B cell (primary cell): ENCODE data around the gene PDZD2. TPM values are rescaled to one million over a fixed set of nuclear protein-coding genes. Genes with fewer than 3 reads are reported as not detected.

Experiments
- ATAC-seq: fragments of 200-7000 bp; cut with Tn5 transposase; one replicate; pipeline ENCODE4 v1.10.0; 2021; ENCODE audit warnings: low read depth, mild to moderate bottlenecking, moderate number of reproducible peaks, moderate library complexity
- CTCF ChIA-PET: fragments of 350-600 bp; sonication (Branson Sonifier 250); formaldehyde crosslinking; loops from one replicate; lab custom pipeline; 2021; ENCODE audit warnings: antibody characterized with exemption, inconsistent platforms; lab: Charles Lee
- POLR2A ChIA-PET: fragments of 350-600 bp; sonication (Branson Sonifier 250); formaldehyde crosslinking; loops from one replicate; lab custom pipeline; 2021; ENCODE audit warnings: antibody characterized with exemption; lab: Charles Lee
- DNase-seq: peaks from one replicate; pipeline ENCODE4 v3.0.0; 2013
- H2AFZ ChIP-seq: 2 replicates; pipeline ENCODE4 v1.6.1; 2012; ENCODE audit warnings: mild to moderate bottlenecking, low read depth, low read length; ENCODE audit not compliant: insufficient read depth, poor library complexity, severe bottlenecking
- H3K27ac ChIP-seq, 2 donors: 1 replicate in 1 of 2; 2 replicates in 1 of 2; pipeline ENCODE4 v1.5.1; 2012 to 2013; ENCODE audit warnings: low read length in 2 of 2, mild to moderate bottlenecking in 2 of 2, moderate library complexity in 1 of 2
- H3K27me3 ChIP-seq, 4 experiments: fragments of 200-600 bp in 1 of 4; sonication (generic) in 1 of 4; replicated peaks in 1 of 4; 1 replicate in 2 of 4; 2 replicates in 2 of 4; pipeline versions ENCODE4 v1.6.1 to v1.7.0; 2013 to 2016; ENCODE audit warnings: low read length in 3 of 4, mild to moderate bottlenecking in 2 of 4, mixed read lengths in 1 of 4, moderate library complexity in 1 of 4; ENCODE audit not compliant: insufficient read depth in 4 of 4, control insufficient read depth in 3 of 4; ENCODE audit errors: control extremely low read depth in 1 of 4
- H3K36me3 ChIP-seq, 2 experiments: replicated peaks in 1 of 2; 1 replicate in 1 of 2; 2 replicates in 1 of 2; pipeline versions ENCODE4 v1.6.1 to v1.7.1; 2013; ENCODE audit warnings: low read length in 1 of 2; ENCODE audit not compliant: insufficient read depth in 2 of 2, control insufficient read depth in 1 of 2; ENCODE audit errors: control extremely low read depth in 1 of 2, extremely low read depth in 1 of 2
- H3K4me1 ChIP-seq, 2 donors: fragments of 200-600 bp in 1 of 2; sonication (generic) in 1 of 2; 1 replicate in 1 of 2; 2 replicates in 1 of 2; pipeline versions ENCODE4 v1.5.1 to v1.6.1; 2013 to 2017; ENCODE audit warnings: low read length in 2 of 2; ENCODE audit not compliant: control insufficient read depth in 2 of 2, insufficient read depth in 2 of 2
- H3K4me2 ChIP-seq: replicated peaks from 2 replicates; pipeline ENCODE3; 2012; ENCODE audit warnings: mild to moderate bottlenecking, low read depth, low read length; ENCODE audit not compliant: poor library complexity, severe bottlenecking
- H3K4me3 ChIP-seq, 5 experiments: fragments of 200-600 bp in 1 of 5; sonication (generic) in 1 of 5; 1 replicate in 3 of 5; 2 replicates in 2 of 5; pipeline versions ENCODE4 v1.5.1 to v1.7.0; 2011 to 2016; ENCODE audit warnings: low read length in 4 of 5, mild to moderate bottlenecking in 4 of 5, low read depth in 2 of 5, control low read depth in 1 of 5, moderate library complexity in 1 of 5; ENCODE audit not compliant: insufficient read depth in 1 of 5; ENCODE audit errors: control extremely low read depth in 1 of 5, extremely low read depth in 1 of 5
- H3K79me2 ChIP-seq: fragments of 200-600 bp; sonication (generic); one replicate; pipeline ENCODE4 v1.6.0; 2016; ENCODE audit warnings: low read length; ENCODE audit not compliant: control insufficient read depth, insufficient read depth
- H3K9ac ChIP-seq: fragments of 200-600 bp; sonication (generic); 2 replicates; pipeline ENCODE4 v1.6.1; 2017; ENCODE audit warnings: mild to moderate bottlenecking, low read length, moderate library complexity
- H3K9me3 ChIP-seq, 3 donors: one replicate each; pipeline versions ENCODE4 v1.6.1 to v1.7.1; 2013; ENCODE audit warnings: low read length in 2 of 3; ENCODE audit not compliant: control insufficient read depth in 2 of 3, insufficient read depth in 1 of 3; ENCODE audit errors: control extremely low read depth in 1 of 3
- H4K20me1 ChIP-seq: 2 replicates; pipeline ENCODE4 v1.6.0; 2012; ENCODE audit warnings: mild to moderate bottlenecking, low read length; ENCODE audit not compliant: insufficient read depth, control insufficient read depth, poor library complexity, severe bottlenecking
- H3K27ac Mint-ChIP-seq: one replicate; pipeline ENCODE4 v1.8.0; 2021; ENCODE audit warnings: mixed read lengths
- H3K27me3 Mint-ChIP-seq: one replicate; pipeline ENCODE4 v1.8.0; 2021; ENCODE audit warnings: mixed read lengths
- H3K4me1 Mint-ChIP-seq: one replicate; pipeline ENCODE4 v1.8.0; 2021; ENCODE audit warnings: mixed read lengths
- H3K4me3 Mint-ChIP-seq: one replicate; pipeline ENCODE4 v1.8.0; 2021; ENCODE audit warnings: mixed read lengths
- H3K9me3 Mint-ChIP-seq: one replicate; pipeline ENCODE4 v1.8.0; 2022; ENCODE audit warnings: mixed read lengths; ENCODE audit not compliant: insufficient read depth
- CTCF ChIP-seq: fragments of 200-600 bp; IDR thresholded peaks from one replicate; pipeline ENCODE4 v1.8.0; 2022; ENCODE audit warnings: antibody characterized with exemption, mild to moderate bottlenecking
- EZH2 ChIP-seq: IDR thresholded peaks from 2 replicates; pipeline ENCODE4 v1.6.1; 2012; ENCODE audit warnings: borderline replicate concordance, low read depth, mild to moderate bottlenecking, moderate library complexity, low read length; ENCODE audit not compliant: insufficient read depth, poor library complexity, severe bottlenecking
- WGBS: methylation state at CpG from one replicate; pipeline ENCODE4 v1.1.5; 2013; ENCODE audit warnings: missing lambda C conversion rate; ENCODE audit not compliant: insufficient coverage; 5-methylcytosine and 5-hydroxymethylcytosine counted together
- intact Hi-C: fragments of 100-400 bp; cut with micrococcal nuclease; formaldehyde crosslinking; loops from one replicate; pipeline ENCODE4 v1.10.0; 2022
- polyA plus RNA-seq: library from polyadenylated mRNA; depleted of rRNA; stranded (reverse); fragments of >200 nt; gene quantifications from 2 replicates; pipeline ENCODE4 v1.2.3, GENCODE V29; 2012
- total RNA-seq, 2 donors: library from RNA; stranded (reverse); fragments of 120-200 nt in 1 of 2; gene quantifications; 1 replicate in 1 of 2; 2 replicates in 1 of 2; pipeline versions ENCODE4 v1.2.3 to v1.2.4, GENCODE V29; 2013 to 2022

The PDZD2 gene
- total and polyA plus RNA-seq, 2 donors (not counting 1 experiment from before 2014, with no cell fraction given), result not detected

GRCh38 chr5:32061236-32061635, 422.3 kb downstream of the PDZD2 start:
- Histone ChIP-seq H4K20me1 (no peaks in the 10 kb centered on the region), H3K9me3 (no peaks in the 10 kb centered on the region), H3K9ac (no peak overlapping the region), H3K4me2 (no peak overlapping the region), H3K36me3 (no peaks in the 10 kb centered on the region), H3K79me2 (no peaks in the 10 kb centered on the region), H2AFZ (no peak overlapping the region), H3K27ac (no peak overlapping the region), H3K4me1 (no peaks in the 10 kb centered on the region), H3K27me3 (no peaks in the 10 kb centered on the region), H3K4me3 (no peak overlapping the region)
- Mint-ChIP-seq H3K9me3 (no peaks in the 10 kb centered on the region), H3K27ac (no peak overlapping the region), H3K4me1 (no peaks in the 10 kb centered on the region), H3K4me3 (no peak overlapping the region), H3K27me3 (peaks cover 2% of the 10 kb centered on the region)
- ATAC-seq, result no peak
- CTCF ChIA-PET, result no interaction called here
- DNase-seq, result no peak
- intact Hi-C loops, result no loop called here
- TF ChIP-seq CTCF (no peak), EZH2 (no peak)
- POLR2A ChIA-PET, result no interaction called here
- WGBS, result no CpG with 5 or more reads among the region's 2 CpGs

GRCh38 chr5:32066448-32066847, 427.5 kb downstream of the PDZD2 start:
- DNase-seq (no peak), ATAC-seq (no peak)
- no peaks in the 10 kb centered on the region for H3K27me3 ChIP-seq
- H3K27ac ChIP-seq, result no peak overlapping the region
- no peaks in the 10 kb centered on the region for H4K20me1 ChIP-seq
- CTCF ChIA-PET, result no interaction called here
- POLR2A ChIA-PET, result no interaction called here
- Mint-ChIP-seq H3K27me3 (peaks cover 2% of the 10 kb centered on the region), H3K4me3 (no peak overlapping the region), H3K4me1 (no peaks in the 10 kb centered on the region), H3K9me3 (no peaks in the 10 kb centered on the region), H3K27ac (no peak overlapping the region)
- 97% methylated on average over 3 of the region's 5 CpGs for WGBS
- no peaks in the 10 kb centered on the region for H3K79me2 ChIP-seq
- no peak overlapping the region for H2AFZ ChIP-seq
- H3K9me3 ChIP-seq, result no peaks in the 10 kb centered on the region
- H3K9ac ChIP-seq, result no peak overlapping the region
- no peaks in the 10 kb centered on the region for H3K36me3 ChIP-seq
- intact Hi-C loops, result no loop called here
- no peak for TF ChIP-seq CTCF
- no peak for TF ChIP-seq EZH2
- H3K4me2 ChIP-seq, result no peak overlapping the region
- H3K4me3 ChIP-seq, result no peak overlapping the region
- H3K4me1 ChIP-seq, result no peaks in the 10 kb centered on the region
